ENCODE data around the gene TCF7L1.

Gene TCF7L1, protein sequence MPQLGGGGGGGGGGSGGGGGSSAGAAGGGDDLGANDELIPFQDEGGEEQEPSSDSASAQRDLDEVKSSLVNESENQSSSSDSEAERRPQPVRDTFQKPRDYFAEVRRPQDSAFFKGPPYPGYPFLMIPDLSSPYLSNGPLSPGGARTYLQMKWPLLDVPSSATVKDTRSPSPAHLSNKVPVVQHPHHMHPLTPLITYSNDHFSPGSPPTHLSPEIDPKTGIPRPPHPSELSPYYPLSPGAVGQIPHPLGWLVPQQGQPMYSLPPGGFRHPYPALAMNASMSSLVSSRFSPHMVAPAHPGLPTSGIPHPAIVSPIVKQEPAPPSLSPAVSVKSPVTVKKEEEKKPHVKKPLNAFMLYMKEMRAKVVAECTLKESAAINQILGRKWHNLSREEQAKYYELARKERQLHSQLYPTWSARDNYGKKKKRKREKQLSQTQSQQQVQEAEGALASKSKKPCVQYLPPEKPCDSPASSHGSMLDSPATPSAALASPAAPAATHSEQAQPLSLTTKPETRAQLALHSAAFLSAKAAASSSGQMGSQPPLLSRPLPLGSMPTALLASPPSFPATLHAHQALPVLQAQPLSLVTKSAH

GRCh38 chr2:85132834-85133637 is at the start of gene TCF7L1:
Gene TCF7L1 (plus strand): TSS chr2:85133392. CDS start chr2:85133685, 293 bp downstream.
- peak; percentile 40 to 43 for DNase-seq
- H3K27me3 Mint-ChIP-seq: peaks cover 68% of the 10 kb centered on the region
- H3K9me3 Mint-ChIP-seq: no peaks in the 10 kb centered on the region

GRCh38 chr2:85085563-85085962 is 47.6 kb upstream of the TCF7L1 start:
- Mint-ChIP-seq H3K27ac (no peak overlapping the region), H3K4me3 (no peak overlapping the region), H3K9me3 (peaks cover 15% of the 10 kb centered on the region in 2 donors), H3K27me3 (peaks cover 19% of the 10 kb centered on the region), H3K4me1 (no peaks in the 10 kb centered on the region)
- no peak for ATAC-seq
- no peak for DNase-seq

More at GRCh38 chr2:85132834-85133637, at the start of gene TCF7L1:
- no peak within 1 kb of the TSS for H3K27ac Mint-ChIP-seq
- peak within 1 kb of the TSS; percentile 79 for H3K4me3 Mint-ChIP-seq
- H3K4me1 Mint-ChIP-seq: peaks cover 10% of the 10 kb centered on the region
- peak; percentile 83 for ATAC-seq

DNA sequence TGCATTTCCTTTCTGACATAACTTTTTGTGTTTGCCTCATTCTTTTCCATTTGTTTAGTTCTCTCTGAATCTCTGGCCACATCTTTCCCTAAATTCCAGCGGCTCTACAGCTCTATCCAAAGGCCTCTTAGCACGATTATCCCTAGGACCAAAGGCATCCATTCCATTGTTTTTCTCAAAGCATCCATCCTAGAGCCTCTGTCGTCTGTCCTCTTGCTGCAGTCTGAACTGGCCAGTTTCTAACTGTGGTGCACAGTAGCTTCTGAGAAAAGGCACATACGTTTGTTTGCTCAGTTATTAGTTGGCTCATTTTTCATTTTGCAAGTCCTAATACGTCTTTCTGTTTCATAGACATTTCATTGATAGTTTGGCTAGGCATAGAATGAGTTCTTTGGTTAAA is 45.7 kb upstream of the TCF7L1 start:
- DNase-seq (no peak), ATAC-seq (no peak)
- peaks cover 8 to 9% of the 10 kb centered on the region in 2 donors for H3K9me3 Mint-ChIP-seq
- no peaks in the 10 kb centered on the region for H3K4me1 Mint-ChIP-seq
- no peak overlapping the region for H3K4me3 Mint-ChIP-seq
- H3K27me3 Mint-ChIP-seq: peaks cover 19% of the 10 kb centered on the region
- H3K27ac Mint-ChIP-seq: no peak overlapping the region

DNA sequence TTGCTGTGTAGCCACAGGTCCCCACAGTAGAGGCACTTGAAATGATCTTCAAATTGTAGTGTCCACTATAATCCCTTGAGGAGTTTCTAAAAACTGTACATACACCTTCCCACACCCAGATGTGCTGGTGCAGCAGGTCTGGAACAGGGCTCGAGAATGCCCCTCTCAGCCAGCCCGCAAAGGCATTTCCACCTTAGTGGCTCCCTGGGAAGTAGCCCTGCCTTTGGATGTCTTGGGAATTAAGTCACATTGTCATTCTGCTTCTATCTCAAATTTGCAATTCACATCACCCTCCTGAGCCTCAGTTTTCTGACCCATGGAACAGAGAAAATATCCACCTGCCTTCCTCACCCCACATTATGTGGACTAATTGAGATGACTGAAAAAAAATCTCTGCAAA is 44.3 kb upstream of the TCF7L1 start:
- DNase-seq: no peak
- Mint-ChIP-seq H3K4me1 (no peaks in the 10 kb centered on the region), H3K9me3 (no peaks in the 10 kb centered on the region), H3K27ac (no peak overlapping the region), H3K27me3 (peaks cover 8% of the 10 kb centered on the region), H3K4me3 (no peak overlapping the region)
- ATAC-seq: no peak

DNA sequence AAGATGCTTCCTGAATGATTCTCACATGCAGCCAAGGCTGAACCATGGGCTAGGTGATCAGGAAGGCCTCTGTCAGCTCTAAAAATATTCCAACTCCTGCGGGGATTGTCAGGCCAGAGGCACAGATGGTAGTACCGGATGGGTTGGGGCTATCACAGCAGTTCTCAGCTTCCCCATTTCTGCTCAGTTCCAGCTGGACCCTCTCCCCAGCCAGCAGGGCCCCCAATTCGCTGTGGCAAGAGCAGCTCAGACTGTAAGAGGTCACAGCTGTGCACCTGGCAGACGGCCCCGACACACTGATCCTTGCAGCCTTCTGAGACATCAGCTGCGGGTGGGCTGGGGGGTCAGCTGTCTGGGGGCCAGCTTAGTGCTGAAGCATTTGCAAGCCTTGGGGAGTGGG is 43.6 kb upstream of the TCF7L1 start:
- H3K4me1 Mint-ChIP-seq: no peaks in the 10 kb centered on the region
- no peak for DNase-seq
- no peak overlapping the region for H3K4me3 Mint-ChIP-seq
- H3K9me3 Mint-ChIP-seq: no peaks in the 10 kb centered on the region
- no peak overlapping the region for H3K27ac Mint-ChIP-seq
- ATAC-seq: no peak
- peaks cover 2% of the 10 kb centered on the region for H3K27me3 Mint-ChIP-seq

DNA sequence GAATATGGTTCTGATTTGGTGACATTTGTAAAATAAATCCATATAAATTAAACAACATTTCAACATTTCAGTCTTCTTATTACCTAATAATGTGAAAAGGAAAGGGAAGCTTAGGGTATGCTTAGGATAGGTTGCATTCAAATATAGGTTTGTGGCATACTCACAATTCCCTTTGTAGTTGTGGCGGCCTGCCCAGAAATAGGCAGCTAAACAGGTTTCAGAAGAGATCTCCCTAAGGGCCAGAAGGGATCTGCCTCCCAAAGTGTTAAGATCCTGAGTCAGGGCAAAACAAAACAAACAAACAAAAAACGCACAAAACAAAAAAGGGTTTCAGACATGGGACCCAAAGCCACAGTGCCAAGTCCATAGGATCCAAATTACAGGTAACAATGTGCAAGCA is 41.4 kb upstream of the TCF7L1 start:
- Mint-ChIP-seq H3K27me3 (no peaks in the 10 kb centered on the region), H3K27ac (no peak overlapping the region)
- ATAC-seq: no peak

DNA sequence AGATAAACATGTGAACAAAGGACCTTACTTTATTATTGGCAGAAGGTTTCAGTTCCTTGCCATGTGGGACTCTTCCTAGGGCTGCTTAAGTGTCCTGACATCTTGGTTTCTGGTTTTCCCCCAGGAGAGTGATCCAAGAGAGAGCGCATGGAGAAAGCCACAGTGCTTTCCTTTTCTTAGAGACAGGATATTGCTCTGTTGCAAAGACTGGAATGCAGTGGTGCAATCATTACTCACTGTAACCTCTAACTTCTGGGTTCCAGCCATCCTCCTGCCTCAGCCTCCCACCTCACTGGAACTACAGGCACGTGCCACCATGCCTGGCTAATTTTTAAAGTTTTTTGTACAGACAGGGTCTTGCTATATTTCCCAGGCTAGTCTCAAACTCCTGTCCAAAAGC is 38.1 kb upstream of the TCF7L1 start:
- DNase-seq (no peak), ATAC-seq (no peak)
- Mint-ChIP-seq H3K27ac (no peak overlapping the region), H3K4me1 (no peaks in the 10 kb centered on the region), H3K9me3 (no peaks in the 10 kb centered on the region), H3K4me3 (no peak overlapping the region), H3K27me3 (peaks cover 10% of the 10 kb centered on the region)

More for the DNA sequence above, 41.4 kb upstream of the TCF7L1 start:
- no peak for DNase-seq
- no peaks in the 10 kb centered on the region for H3K4me1 Mint-ChIP-seq
- no peak overlapping the region for H3K4me3 Mint-ChIP-seq
- no peaks in the 10 kb centered on the region for H3K9me3 Mint-ChIP-seq

- Mint-ChIP-seq H3K9me3 (no peaks in the 10 kb centered on the region), H3K4me3 (no peak overlapping the region), H3K27ac (no peak overlapping the region), H3K27me3 (peaks cover 10% of the 10 kb centered on the region), H3K4me1 (no peaks in the 10 kb centered on the region)
- no peak for DNase-seq
- no peak for ATAC-seq
Measured at GRCh38 chr2:85096616-85097015, 36.6 kb upstream of the TCF7L1 start.

- Mint-ChIP-seq H3K27ac (no peak overlapping the region), H3K27me3 (no peaks in the 10 kb centered on the region), H3K4me3 (no peak overlapping the region), H3K9me3 (no peaks in the 10 kb centered on the region), H3K4me1 (no peaks in the 10 kb centered on the region)
- ATAC-seq (peak; percentile 79), DNase-seq (no peak)
Measured at GRCh38 chr2:85104228-85104627, 29.0 kb upstream of the TCF7L1 start.

GRCh38 chr2:85106489-85107180 is 26.6 kb upstream of the TCF7L1 start:
- Mint-ChIP-seq H3K9me3 (no peaks in the 10 kb centered on the region), H3K4me3 (no peak overlapping the region), H3K4me1 (no peaks in the 10 kb centered on the region), H3K27me3 (peaks cover 6% of the 10 kb centered on the region), H3K27ac (no peak overlapping the region)
- no peak for DNase-seq
- ATAC-seq: no peak

DNA sequence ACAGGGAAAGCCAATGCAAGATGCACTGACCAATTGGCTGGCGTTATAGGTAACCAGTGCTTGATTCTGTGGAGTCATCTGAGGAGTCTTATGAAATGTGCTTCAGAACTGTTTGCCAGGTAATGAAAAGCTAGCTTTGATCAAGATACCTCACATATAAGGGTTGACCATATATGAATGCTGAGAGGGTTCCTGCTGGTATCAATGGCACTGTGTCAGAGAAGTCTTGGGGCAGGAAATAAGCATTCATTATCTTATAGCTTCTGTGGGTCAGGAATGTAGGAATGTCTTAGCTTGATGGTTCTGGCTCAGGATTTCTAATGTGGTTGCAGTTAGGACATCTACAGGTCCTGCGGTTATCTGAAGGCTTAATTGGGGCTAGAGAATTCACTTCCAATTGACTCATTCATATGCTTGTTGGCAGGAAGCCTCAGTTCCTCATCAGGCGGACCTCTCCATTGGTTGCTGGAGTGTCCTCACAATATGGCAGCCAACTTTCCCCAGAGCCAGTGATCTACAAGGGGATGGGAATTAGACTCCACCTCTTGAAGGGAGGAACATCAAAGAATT is 22.1 kb upstream of the TCF7L1 start:
- DNase-seq (no peak), ATAC-seq (no peak)
- Mint-ChIP-seq H3K4me1 (no peaks in the 10 kb centered on the region), H3K4me3 (no peak overlapping the region), H3K27me3 (peaks cover 6% of the 10 kb centered on the region), H3K9me3 (no peaks in the 10 kb centered on the region), H3K27ac (no peak overlapping the region)

DNA sequence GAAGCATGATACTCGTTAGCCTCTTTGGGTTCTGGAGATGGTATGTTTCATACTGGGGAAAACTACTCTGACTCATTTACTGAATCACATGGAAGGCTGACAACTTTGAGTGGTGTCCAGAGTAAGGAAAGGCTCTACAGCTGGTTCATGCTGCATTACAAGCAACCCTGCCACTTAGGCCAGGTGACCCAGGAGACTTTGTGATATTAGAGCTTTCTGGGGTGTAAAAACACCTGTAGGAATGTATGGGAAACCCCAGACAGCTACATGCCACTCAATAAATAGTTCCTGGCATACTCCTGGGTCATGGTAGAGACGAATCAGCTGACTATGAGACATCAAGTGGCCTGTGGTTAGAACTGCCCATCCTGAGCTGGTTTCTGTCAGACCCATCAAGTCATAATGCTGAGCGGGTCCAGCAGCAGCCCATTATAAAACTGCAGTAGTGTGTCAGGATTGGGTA is 21.3 kb upstream of the TCF7L1 start:
- Mint-ChIP-seq H3K9me3 (no peaks in the 10 kb centered on the region), H3K4me3 (no peak overlapping the region), H3K27me3 (peaks cover 6% of the 10 kb centered on the region), H3K4me1 (no peaks in the 10 kb centered on the region), H3K27ac (no peak overlapping the region)
- DNase-seq (no peak), ATAC-seq (no peak)

DNA sequence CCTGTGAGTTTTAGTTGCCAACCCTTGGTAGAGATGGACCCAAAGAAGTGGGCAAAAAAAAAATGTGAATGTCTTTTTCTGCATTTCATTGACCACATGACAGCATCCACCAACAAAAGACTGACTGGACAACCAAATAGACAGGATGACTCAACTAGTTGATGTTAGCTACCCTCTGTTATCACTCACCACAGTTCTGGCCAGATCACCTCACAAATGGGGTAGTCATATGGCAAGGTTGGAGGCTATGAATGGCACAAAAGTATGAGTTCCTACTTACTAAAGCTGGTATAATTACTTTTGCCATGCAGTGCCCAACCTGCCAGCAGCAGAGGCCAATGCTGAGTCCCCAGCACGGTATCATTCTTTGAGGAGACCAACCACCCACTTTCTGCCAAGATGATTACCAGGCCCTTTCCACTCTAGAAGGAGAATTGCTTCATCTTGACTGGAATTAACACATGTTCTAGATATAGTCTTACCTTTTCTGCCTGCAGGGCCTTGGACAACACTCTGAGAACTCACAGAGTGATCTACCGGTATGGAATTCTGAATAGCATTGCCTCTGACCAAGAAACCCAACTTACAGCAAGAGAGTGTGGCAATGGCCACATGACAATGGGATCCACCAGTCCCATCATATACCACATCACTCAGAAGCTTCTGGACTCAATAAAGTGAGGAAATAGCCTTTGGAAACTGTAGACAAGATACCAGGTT is 20.1 kb upstream of the TCF7L1 start:
- H3K27me3 Mint-ChIP-seq: peaks cover 6% of the 10 kb centered on the region
- ATAC-seq (no peak), DNase-seq (no peak)
- H3K4me1 Mint-ChIP-seq: no peaks in the 10 kb centered on the region
- H3K4me3 Mint-ChIP-seq: no peak overlapping the region
- no peaks in the 10 kb centered on the region for H3K9me3 Mint-ChIP-seq
- H3K27ac Mint-ChIP-seq: no peak overlapping the region

DNA sequence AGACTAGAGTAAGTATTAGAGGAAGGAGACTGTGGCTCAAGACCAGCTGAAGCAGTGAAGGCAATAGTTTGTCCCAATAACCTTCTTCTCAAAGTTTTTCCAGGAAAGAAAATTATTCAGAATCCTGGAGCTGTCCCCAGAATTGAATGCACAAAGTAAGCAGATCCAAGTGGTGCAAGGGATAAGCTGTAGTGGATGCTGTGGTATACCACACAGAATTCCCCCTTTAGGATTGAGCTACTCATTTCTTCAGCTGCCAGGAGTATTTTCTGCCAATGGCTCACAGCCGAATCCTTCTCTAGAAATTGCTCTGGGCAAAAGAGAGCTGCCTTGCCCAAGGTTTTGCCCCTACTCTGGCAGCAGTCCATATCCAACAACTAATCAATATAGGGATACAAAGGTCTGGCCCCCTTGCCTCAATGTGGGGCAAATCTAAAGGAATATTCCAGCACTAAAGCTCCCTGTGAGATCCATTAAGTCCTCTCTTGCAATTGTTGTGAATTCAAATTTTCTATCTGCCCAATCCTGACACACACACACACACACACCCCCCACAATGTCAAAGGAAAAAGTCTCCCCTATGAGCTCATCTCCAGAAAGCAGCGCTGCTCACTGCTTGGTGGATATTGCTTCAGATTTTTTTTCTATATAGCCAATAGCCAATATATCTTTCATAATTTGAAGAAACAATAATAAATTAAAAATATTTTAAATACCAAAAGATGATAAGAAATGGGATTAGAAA is 18.4 kb upstream of the TCF7L1 start:
- ATAC-seq: no peak
- peaks cover 6% of the 10 kb centered on the region for H3K27me3 Mint-ChIP-seq
- H3K9me3 Mint-ChIP-seq: no peaks in the 10 kb centered on the region
- no peak overlapping the region for H3K4me3 Mint-ChIP-seq
- peaks cover 2% of the 10 kb centered on the region for H3K4me1 Mint-ChIP-seq
- DNase-seq: no peak
- H3K27ac Mint-ChIP-seq: no peak overlapping the region
